ENCODE measurements around the gene SPTLC2.
"Not testable (repeated sequence)": the region's sequence is repeated elsewhere in the genome, so short reads cannot be mapped to it uniquely, and the experiment has no call there.

SPTLC2 gene

GRCh38 chr14:77549451-77549850 is 67.0 kb downstream of the SPTLC2 start:
- no peak for DNase-seq (ENCODE audit: low read depth in 2 of 2, low spot score in 1 of 2)

- DNase-seq (ENCODE audit: low read depth in 2 of 2, low spot score in 1 of 2) = no peak
These were observed 68.8 kb downstream of the SPTLC2 start for GRCh38 chr14:77547512-77548180.

GRCh38 chr14:77545171-77545570 is 71.3 kb downstream of the SPTLC2 start:
- DNase-seq (ENCODE audit: low read depth in 2 of 2, low spot score in 1 of 2) = not testable (repeated sequence)

GRCh38 chr14:77544571-77544970 is 71.9 kb downstream of the SPTLC2 start:
- no peak for DNase-seq (ENCODE audit: low read depth in 2 of 2, low spot score in 1 of 2)

- no peak for DNase-seq (ENCODE audit: low read depth in 2 of 2, low spot score in 1 of 2)
These were observed 72.7 kb downstream of the SPTLC2 start for GRCh38 chr14:77543637-77544334.

GRCh38 chr14:77543240-77543551 is 73.2 kb downstream of the SPTLC2 start:
- no peak for DNase-seq (ENCODE audit: low read depth in 2 of 2, low spot score in 1 of 2)

GRCh38 chr14:77542421-77543239 is 73.8 kb downstream of the SPTLC2 start:
- DNase-seq (ENCODE audit: low read depth in 2 of 2, low spot score in 1 of 2) = no peak

- DNase-seq (ENCODE audit: low read depth in 2 of 2, low spot score in 1 of 2) = no peak
These were observed 74.5 kb downstream of the SPTLC2 start for GRCh38 chr14:77541905-77542304.

GRCh38 chr14:77536951-77537350 is 79.5 kb downstream of the SPTLC2 start:
- DNase-seq (ENCODE audit: low read depth in 2 of 2, low spot score in 1 of 2) = not testable (repeated sequence)

GRCh38 chr14:77531071-77531470 is 85.4 kb downstream of the SPTLC2 start:
- no peak for DNase-seq (ENCODE audit: low read depth in 2 of 2, low spot score in 1 of 2)

GRCh38 chr14:77529963-77530362 is 86.5 kb downstream of the SPTLC2 start:
- DNase-seq (ENCODE audit: low read depth in 2 of 2, low spot score in 1 of 2) = no peak

- no peak for DNase-seq (ENCODE audit: low read depth in 2 of 2, low spot score in 1 of 2)
These were observed 87.2 kb downstream of the SPTLC2 start for GRCh38 chr14:77529213-77529612.

- not testable (repeated sequence) for DNase-seq (ENCODE audit: low read depth in 2 of 2, low spot score in 1 of 2)
These were observed 87.7 kb downstream of the SPTLC2 start for GRCh38 chr14:77528701-77529100.

GRCh38 chr14:77526266-77526665 is 90.2 kb downstream of the SPTLC2 start:
- DNase-seq (ENCODE audit: low read depth in 2 of 2, low spot score in 1 of 2) = no peak

- no peak for DNase-seq (ENCODE audit: low read depth in 2 of 2, low spot score in 1 of 2)
These were observed 91.9 kb downstream of the SPTLC2 start for GRCh38 chr14:77524536-77524935.

GRCh38 chr14:77523109-77523508 is 93.3 kb downstream of the SPTLC2 start:
- no peak for DNase-seq (ENCODE audit: low read depth in 2 of 2, low spot score in 1 of 2)

GRCh38 chr14:77520555-77520954 is 95.9 kb downstream of the SPTLC2 start:
- DNase-seq (ENCODE audit: low read depth in 2 of 2, low spot score in 1 of 2) = no peak

GRCh38 chr14:77516126-77516525 is 100.3 kb downstream of the SPTLC2 start:
- no peak for DNase-seq (ENCODE audit: low read depth in 2 of 2, low spot score in 1 of 2)

- DNase-seq (ENCODE audit: low read depth in 2 of 2, low spot score in 1 of 2) = no peak
These were observed 104.8 kb downstream of the SPTLC2 start for GRCh38 chr14:77511486-77512162.

- no peak for DNase-seq (ENCODE audit: low read depth in 2 of 2, low spot score in 1 of 2)
These were observed 107.1 kb downstream of the SPTLC2 start for GRCh38 chr14:77509366-77509765.

GRCh38 chr14:77508876-77509275 is 107.6 kb downstream of the SPTLC2 start:
- DNase-seq (ENCODE audit: low read depth in 2 of 2, low spot score in 1 of 2) = no peak

- DNase-seq (ENCODE audit: low read depth in 2 of 2, low spot score in 1 of 2) = no peak
These were observed 108.2 kb downstream of the SPTLC2 start for GRCh38 chr14:77508249-77508648.
